C4-2B (cell line): Measurements from ENCODE around the gene NLRP6.

Experiments used
- H3K27ac ChIP-seq: fragments of 450-650 bp; 2 replicates; pipeline ENCODE4 v1.5.1; 2017
- ZFX ChIP-seq: fragments of 450-650 bp; IDR thresholded peaks from 2 replicates; pipeline ENCODE4 v1.6.1; 2017
- TF ChIP-seq, protein P1 (sequence below): fragments of 450-650 bp; conservative IDR thresholded peaks from 2 replicates; pipeline ENCODE4 v1.5.1; 2017; ENCODE audit warnings: mild to moderate bottlenecking

Gene NLRP6

DNA sequence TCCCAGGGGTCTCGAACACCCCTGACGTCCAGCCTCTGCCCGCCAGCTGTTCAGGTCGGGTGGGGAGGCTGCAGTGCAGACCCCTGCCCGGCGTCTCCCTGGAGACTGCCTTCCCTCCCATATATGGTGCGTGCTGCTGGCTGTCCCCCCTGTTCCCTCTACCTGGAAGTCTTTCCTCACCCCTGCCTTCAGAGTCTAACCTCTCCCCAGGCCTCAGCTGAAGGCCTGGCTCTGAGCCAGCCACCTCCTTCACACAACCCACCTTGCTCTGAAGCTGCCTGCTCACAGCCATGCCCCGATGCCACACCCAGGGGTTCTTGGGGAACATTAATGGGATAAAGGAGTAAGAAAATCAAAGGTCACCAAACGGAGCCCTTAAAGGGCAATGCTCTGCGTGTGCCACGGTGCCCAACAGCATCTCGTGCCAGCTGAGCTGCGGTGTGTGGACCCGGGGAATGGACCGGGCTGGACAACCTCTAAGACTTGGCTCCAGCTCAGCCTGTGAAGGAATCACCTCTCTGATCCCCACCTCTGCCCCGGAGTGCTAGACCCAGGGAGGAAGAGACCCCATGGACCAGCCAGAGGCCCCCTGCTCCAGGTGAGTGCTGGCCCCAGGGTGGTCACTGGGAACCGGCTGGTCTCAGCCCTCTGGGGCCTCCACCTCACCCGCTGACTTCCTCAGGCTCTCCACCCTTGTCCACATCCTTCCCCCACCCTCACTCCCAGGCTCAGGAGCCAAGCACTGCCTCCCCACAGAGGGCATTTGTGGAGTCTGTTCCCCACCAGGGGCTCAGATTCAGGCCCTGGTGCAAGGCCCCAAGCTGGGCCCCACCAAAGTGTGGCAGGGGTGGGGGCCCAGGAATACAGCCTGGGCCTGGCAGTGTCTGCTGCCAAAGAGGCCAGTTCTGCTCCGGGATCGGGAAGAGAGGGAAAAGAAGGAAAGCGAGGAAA lies at the start of gene NLRP6:
NLRP6 (plus strand) TSS at position 407 of the 951 bp plus-strand sequence; CDS start at position 570, 163 bp downstream.
- H3K27ac ChIP-seq = no peak within 1 kb of the TSS
- TF ChIP-seq ZFX = no peak
- TF ChIP-seq, protein P1, sequence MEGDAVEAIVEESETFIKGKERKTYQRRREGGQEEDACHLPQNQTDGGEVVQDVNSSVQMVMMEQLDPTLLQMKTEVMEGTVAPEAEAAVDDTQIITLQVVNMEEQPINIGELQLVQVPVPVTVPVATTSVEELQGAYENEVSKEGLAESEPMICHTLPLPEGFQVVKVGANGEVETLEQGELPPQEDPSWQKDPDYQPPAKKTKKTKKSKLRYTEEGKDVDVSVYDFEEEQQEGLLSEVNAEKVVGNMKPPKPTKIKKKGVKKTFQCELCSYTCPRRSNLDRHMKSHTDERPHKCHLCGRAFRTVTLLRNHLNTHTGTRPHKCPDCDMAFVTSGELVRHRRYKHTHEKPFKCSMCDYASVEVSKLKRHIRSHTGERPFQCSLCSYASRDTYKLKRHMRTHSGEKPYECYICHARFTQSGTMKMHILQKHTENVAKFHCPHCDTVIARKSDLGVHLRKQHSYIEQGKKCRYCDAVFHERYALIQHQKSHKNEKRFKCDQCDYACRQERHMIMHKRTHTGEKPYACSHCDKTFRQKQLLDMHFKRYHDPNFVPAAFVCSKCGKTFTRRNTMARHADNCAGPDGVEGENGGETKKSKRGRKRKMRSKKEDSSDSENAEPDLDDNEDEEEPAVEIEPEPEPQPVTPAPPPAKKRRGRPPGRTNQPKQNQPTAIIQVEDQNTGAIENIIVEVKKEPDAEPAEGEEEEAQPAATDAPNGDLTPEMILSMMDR = no peak

DNA sequence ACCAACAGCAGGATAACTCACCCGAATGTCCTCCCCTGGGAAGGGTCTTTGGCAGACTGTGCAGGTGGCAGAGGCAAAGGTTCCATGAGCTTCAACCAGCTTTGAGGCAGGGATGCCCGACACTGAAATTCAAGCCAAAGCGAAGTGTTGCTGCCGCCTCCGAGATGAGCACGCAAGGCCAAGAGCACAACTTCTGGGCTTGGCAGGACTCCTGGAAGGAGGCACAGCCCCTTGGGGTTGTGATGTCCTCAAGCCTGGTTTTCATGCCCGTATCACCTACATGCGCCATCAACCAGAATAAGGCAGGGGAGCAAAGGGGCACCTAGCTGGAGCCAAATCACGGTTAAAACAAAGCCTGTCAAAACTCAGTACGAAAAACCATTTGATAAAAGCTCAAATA lies 47.8 kb upstream of the NLRP6 start:
- TF ChIP-seq, protein P1 = no peak
- TF ChIP-seq ZFX = no peak
- H3K27ac ChIP-seq = no peak overlapping the region

DNA sequence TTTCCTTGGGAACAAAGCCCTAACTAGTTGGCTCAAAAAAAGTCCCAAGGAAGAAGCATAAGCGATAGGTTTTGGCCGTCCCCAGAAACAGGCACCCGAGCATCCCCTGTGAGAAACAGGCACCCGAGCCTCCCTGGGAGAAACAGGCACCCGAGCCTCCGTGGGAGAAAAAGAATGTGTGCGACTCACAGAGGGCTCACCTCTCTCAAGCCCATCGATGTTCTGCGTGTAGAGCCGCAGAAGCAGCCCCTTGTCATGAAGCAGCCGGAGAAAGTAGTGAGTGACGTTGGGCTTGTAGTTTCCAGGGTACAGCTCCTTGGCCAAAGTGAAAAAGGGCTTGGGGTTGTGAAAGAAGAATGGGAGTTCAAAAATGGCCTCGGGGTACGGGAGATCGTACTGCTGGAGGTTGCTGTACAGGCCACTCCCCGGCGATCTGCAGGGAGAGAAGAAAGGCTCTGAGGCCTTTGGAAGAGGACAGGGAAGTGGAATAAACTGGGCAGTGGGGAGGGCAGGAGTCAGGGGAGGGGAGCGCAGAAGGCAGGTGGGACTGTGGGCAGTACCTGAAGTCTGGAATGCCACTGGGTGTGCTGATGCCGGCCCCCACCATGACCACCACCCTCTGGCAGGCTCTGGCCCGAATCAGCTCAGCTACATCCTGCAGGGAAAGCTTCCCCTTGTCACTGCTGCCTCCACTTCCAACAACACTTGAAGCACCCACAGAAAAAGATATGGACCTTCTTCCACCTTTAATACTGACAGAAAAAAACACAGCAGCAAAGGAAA lies 45.2 kb upstream of the NLRP6 start:
- no peak for TF ChIP-seq ZFX
- TF ChIP-seq, protein P1 = no peak
- H3K27ac ChIP-seq = no peak overlapping the region

DNA sequence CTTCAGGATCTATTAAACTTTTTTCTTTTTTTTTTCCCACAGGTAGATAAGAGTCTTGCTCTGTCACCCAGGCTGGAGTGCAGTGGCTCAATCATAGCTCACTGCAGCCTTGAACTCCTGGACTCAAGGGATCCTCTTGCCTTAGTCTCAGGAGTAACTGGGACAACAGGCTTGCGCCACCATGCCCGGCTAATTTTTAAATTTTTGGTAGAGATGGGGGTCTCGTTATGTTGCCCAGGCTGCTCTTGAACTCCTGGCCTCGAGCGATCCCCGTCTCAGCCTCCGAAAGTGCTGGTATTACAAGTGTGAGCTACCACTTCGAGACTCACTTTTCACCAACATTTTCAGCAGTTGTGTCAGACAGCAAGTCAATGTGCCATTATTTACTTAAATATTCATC lies 43.0 kb upstream of the NLRP6 start:
- TF ChIP-seq, protein P1 = no peak
- no peak for TF ChIP-seq ZFX
- no peak overlapping the region for H3K27ac ChIP-seq

DNA sequence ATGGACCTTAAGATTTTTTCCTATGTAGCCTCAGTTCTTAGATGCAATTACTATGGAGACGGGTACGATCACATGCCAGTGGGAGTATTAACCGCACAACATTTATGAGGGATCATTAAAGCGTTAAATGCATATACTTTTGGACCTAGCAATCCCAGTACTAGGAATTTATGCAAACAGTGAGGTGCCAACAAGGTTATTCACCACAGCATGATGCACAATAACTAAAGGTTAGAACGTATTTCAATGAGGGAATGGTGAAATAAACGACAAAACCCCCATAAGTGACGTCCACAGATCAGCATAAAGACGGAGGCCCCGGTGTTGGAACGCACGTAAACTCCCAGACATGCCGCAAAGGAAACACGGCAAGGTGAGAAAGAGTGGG lies 42.6 kb upstream of the NLRP6 start:
- TF ChIP-seq ZFX = no peak
- TF ChIP-seq, protein P1 = no peak
- H3K27ac ChIP-seq = peak overlapping the region; percentile 96

DNA sequence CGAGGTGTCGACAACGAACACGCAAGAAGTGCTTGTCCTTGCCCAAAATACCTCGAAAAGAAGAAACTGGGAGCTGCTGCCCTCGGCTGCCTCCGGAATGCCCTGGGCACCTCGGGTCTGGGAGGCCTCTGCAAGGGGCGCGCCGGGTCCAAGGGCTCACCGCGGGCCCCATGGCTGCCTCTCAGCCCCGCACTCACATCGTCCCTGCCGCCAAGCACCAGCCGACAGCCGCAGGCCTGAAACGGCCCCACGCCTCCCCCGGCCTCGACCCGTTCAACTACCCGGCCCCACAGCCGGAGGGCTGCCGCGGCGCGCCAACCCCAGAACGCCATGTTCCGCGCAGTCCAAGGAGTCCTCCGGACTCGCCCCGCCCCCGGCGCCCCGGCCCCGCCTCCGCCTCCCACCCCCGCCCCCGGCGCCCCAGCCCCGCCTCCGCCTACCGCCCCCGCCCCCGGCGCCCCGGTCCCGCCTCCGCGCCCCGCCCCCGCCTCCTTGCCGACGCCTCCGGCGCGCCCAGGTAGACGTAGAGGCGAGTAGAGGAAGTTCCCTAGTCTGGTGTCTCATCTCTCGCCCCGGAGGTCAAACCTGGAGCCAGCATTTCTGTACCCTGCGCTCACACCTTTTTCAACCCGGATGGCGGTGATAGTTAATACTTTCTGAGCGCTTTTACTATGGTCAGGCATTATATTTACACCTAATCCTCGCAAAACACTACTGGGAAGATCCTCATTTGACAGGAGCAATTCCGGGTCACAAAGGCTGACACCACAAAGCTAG lies 42.0 kb upstream of the NLRP6 start, which contains the start of gene SIRT3:
SIRT3 (minus strand) TSS at position 346 of the 777 bp plus-strand sequence; CDS start at position 332, 14 bp downstream.
- peak within 1 kb of the TSS; percentile 96 for H3K27ac ChIP-seq
- TF ChIP-seq, protein P1 = no peak
- peak; percentile 86 for TF ChIP-seq ZFX
